SH-SY5Y (cell line): ENCODE data around the gene RRH.

ENCODE experiments used
- GATA2 ChIP-seq: IDR thresholded peaks from 2 replicates; pipeline ENCODE4 v1.6.1; 2011; ENCODE audit warnings: mild to moderate bottlenecking, low read depth, low read length
- GATA3 ChIP-seq: IDR thresholded peaks from 2 replicates; pipeline ENCODE4 v1.6.1; 2011; ENCODE audit warnings: low read depth, mild to moderate bottlenecking, low read length, moderate library complexity

The RRH gene

DNA sequence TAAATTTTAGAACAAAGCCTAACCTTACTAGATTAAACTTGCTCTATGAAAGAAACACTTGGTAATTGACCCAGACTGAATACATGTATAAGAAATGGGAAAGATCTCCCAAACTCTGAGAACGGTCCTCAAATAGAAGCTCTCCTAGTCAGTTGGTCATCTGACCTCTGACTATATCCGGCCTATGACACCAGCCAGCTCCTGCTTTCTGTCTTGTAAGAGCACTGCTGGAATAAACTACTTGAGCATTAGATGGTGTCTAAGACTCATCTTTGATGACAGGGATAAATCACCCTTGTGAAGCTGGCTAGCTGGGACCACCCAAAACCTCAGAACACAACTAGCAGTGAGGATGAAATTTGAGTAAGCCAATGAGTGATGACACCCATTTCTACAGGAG lies 44.3 kb downstream of the RRH start:
- TF ChIP-seq GATA3, result no peak
- no peak for TF ChIP-seq GATA2

DNA sequence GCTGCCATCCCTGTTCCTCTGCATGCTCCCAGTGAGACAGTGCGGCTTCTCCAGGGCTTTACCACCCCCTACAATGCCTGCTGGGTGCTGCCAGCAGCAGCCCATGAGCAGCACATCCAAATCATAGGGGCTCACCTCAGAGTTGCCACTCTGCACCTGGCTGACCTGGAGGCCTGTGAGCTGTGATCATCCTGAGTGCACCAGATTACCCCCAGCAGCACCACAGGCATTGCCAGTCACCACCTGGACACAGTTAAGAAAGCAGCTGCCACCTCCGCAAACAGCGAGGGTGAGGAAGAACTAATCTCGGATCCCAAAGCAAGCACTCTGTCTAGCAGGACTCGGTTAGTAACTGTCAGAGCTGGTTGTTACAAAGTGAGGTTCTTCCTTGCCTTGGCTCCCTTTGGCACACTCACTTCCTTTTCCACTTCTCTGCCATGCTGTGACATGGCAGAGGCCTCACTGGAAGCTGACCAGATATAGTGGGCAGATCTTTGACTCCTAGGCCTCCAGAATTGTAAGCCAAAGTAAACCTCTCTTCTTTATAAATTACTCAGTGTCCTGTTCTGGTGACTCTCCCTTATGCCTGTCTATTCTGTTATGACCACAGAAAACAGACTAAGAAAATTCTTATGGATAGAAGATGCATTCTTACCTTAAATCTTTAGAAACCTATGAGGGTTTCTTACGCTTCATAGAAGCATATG lies 45.3 kb downstream of the RRH start:
- no peak for TF ChIP-seq GATA2
- no peak for TF ChIP-seq GATA3

GRCh38 chr4:109873791-109874514 lies 46.2 kb downstream of the RRH start:
- no peak for TF ChIP-seq GATA2
- TF ChIP-seq GATA3, result no peak

DNA sequence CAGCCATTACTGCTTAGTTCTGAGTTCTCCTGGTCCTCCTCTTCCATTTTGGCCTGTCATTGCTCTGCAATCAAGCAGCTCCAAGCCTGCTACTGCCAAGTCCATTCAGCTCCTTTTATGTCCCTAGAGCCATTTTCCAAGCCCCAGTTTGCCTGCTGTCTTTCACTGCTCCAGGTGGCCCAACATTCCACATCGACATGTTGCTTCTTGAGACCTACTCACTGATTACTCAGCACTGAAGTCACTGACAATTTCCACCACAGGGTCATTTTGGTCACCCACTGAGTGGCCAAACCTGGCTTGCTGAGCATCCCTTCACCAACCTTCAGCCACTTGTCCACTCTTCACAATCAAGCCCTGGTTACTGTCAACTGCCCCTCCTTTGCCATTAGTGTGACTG lies 47.3 kb downstream of the RRH start:
- TF ChIP-seq GATA2 (no peak), GATA3 (no peak)

DNA sequence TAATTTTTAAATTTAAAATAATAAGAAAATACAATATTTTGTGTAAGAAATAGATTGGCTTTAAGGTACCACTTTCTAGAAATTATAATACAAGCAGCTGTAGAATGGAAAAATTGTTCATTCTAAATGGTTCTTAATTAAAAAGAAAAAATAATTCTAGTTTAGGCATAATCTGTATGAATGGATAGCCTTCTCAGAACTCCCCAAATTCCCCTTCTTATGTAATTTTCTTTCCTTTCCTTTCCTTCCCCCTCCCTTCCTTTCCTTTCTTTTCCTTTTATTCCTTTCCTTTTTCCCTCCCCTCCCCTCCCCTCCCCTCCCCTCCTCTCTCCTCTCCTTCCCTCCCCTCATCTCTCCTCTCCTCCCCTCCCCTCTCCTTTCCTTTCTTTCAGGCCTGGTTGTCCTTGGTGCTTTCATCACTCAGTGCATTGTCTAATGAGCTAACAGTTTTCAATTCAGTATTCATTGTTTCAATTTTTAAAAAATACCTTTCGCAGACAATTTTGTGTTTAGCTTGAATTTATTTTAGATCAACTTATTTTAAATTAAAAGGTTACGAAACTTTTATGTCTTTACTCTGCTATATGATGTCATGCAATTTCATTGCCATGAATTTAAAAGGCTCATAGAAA lies 49.0 kb downstream of the RRH start:
- TF ChIP-seq GATA2, result no peak
- no peak for TF ChIP-seq GATA3

DNA sequence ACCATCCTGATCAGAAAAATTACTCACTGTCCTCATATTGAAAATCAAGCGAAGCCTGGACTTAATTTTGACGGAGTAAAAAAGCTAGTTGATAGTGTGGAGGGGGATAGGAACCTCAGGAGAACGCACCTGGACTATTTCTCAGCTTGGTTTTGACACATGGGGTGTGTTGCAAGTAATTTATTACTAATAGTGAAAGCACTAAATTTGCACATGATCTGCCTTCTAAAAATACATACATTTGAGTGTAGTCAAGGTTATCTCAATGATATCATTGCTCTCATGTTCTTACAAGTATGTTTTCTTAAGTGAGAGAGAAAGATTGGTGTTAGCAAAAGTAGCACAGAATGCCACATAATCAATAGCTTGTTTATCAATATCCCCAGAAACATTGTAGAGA lies 49.6 kb downstream of the RRH start:
- TF ChIP-seq GATA3 (no peak), GATA2 (no peak)

GRCh38 chr4:109878355-109878754 lies 50.6 kb downstream of the RRH start:
- no peak for TF ChIP-seq GATA3
- TF ChIP-seq GATA2, result no peak

GRCh38 chr4:109879081-109879480 lies 51.3 kb downstream of the RRH start:
- TF ChIP-seq GATA3 (no peak), GATA2 (no peak)

DNA sequence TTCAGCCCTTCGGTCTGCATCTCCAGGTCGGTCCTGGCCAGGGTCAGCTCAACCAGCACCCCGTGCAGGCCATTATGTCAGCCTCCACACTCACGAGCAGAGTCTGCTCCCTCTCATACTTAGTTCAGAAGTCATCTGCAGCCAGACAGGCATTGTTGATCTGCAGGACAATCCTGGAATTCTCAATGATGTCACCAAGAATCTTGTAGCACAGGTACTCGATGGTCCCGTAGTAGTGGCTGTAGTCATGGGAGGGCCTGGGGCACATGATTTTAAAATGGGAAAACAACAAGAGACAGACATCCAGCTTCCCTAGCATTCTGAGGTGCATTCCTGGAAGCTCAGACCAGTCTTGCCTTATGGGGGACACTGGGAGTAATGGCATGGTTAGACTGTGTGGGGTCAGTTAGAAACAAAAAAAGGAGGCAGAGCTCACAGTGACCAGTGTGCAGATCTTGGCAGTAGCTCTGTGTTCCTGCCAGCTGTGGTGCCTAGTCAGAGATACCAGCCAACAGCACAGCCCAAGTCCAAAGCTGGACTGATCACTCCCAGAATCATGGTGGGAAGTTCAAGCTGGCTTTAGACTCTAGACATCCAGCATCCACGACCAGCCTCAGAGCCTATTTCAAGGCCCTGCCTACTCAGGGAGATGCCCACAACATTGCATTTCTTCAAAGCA lies 52.0 kb downstream of the RRH start:
- TF ChIP-seq GATA2 (no peak), GATA3 (no peak)

DNA sequence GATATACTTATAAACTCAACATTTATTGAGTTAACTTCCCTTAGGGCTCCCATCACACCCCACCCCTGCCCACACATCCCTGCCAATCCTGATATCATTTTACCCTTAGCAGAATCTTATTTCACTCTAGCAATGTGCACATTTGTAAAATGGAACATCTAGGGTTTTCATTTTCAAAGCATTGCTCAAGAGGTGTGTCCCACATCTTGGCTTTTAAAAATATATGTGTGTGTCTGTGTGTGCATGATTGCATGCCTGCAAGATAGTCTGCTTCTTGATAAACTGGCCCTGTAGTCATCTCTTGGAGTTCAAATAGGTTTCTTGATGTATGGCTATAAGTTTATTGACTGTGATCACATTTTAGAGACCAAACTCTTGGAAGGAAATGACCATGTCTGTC lies 58.5 kb downstream of the RRH start:
- TF ChIP-seq GATA3 (no peak), GATA2 (no peak)

DNA sequence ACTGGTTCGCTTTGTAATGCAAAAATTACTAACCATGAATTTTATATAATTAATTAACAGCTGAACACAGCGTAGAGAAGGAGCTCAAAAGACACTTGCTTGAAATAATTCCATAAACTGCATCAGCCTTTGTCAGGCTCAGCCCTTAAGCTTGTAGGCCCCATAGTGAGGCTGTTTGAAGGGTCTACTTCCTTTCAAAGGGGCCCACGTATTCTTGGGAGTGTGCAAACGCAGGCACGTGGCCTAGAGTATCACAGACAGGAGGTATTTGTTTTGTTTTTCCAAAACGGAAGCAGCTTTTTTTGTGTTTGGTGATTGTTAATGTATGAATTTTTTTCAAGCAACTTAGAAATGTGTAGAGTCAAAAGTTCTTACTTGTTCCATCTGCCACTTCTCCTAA lies 59.3 kb downstream of the RRH start:
- no peak for TF ChIP-seq GATA2
- TF ChIP-seq GATA3, result no peak

DNA sequence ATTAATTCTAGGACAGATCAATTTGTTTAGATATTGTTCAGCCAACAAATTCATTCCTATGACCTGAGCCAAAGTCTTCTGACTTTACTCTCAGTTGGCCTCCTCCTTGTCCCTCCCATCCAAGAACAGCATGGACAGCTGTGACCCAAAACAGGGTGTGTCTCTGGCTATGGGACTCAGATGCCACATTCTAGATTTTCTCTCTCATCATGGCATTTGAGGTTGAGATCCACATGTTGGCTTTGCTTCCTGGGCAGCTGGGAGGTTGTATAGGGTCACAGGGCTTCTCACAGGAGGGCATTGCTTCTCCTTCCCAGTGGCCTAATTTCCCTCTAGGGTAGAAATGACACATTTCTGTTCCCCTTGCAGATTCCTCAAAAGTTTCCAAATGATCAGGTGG lies 62.3 kb downstream of the RRH start:
- no peak for TF ChIP-seq GATA2
- no peak for TF ChIP-seq GATA3
